Hematopoietic multipotent progenitor cell treated with erythropoietin and hydrocortisone succinate and interleukin-3 and kit ligand, for 6 days (in vitro differentiated cells): Measurements from ENCODE around the gene BMPR1B.

Experiments
- DNase-seq: peaks from one replicate; pipeline ENCODE4 v3.0.0-alpha.2; 2015

Gene BMPR1B

DNA sequence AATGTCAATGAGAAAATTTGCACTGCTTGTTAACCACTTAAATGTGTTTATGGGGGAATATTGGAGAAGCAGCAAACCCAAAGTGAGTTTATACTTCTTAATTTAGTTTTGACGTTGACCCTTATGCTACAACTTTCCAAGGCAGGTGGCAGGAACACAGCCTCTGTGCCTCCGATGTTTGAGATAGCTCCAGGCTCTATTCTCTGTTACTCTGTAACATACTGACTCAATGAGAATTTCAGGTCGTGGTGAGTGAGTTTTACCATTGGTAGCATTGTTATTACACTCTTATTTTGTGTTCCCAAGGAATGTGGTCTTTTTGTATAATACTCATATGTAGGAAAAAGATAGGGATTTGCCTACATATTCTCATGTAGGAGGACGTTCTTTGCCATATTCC lies 210.7 kb downstream of the BMPR1B start:
- no peak for DNase-seq

DNA sequence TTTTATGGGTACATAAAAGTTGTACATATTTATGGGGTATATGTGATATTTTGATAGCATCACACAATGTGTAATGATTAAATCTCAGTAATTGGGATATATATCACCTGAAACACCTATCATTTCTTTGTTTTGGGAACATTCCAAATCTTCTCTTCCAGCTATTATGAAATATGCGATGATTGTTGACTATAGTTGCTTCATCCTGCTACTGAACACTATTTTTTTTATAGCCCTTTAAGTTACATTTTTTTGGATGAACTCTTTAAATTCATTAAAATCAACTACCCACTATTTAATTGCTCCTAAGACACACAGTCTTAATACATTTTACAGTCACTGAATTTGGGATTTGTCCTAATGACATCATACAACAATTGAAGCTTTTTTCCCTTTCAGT lies 212.9 kb downstream of the BMPR1B start:
- DNase-seq: no peak

DNA sequence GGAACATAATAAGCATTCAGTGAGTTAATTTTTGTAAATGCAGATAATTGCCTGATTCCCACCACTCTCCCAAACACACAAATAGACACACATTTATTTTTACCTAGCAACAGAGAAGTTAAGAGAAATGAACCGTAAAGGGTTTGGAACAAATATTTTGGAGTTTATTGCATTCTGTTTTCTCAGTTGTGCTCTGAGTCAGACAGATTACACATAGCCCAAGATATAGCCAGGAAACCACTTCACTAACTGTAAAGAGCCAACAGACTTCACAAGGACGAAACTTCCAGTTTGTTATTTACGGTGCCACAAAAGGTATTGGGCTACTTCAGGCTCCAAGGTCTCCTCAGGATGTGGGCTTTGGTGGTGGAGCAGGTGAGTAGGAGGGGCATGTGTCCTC lies 217.0 kb downstream of the BMPR1B start:
- no peak for DNase-seq

DNA sequence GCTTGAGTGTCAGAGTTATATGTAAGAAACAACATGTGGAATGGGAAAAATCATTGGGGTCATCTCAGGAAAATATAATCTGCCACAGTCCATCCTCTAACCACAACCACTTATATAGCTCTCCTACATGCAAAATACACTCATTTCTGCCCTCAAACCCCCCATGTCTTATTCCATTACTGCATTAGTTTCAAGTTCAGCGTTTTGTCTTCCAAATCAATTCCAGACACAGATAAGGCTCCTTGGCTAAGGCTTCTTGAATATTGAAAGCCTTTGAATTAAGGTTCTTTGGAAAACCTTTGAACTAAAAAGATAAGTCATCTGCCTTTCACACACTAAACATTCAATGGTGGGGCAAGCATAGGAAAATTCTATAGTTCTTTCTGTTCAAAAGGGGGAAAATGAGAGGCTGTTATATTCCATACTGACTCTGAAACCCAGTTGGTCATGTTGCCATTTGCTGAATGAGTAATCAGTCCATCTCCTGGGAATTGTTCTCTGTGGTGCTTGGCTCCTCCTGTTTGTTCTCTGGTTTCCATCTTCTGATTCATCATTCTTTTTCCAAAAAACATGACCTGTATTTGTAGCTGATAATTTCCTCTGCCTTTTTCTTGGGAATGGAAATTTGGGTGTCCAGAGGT lies 218.7 kb downstream of the BMPR1B start:
- no peak for DNase-seq

DNA sequence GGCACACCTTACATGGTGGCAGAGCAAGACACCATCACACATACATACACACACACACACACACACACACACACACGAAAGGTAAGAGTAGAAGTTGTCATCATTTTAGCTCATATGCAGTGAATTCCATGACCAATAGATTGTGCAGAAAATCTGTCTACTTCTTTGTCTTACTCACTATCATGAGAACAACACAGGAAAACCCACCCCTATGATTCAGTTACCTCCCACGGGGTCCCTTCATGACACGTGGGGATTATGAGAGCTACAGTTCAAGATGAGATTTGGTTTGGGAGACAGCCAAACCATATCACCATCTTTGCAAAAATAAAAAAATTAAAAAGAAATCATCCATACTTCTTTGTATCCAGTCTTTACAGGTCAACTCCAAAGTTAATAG lies 221.1 kb downstream of the BMPR1B start:
- no peak for DNase-seq

DNA sequence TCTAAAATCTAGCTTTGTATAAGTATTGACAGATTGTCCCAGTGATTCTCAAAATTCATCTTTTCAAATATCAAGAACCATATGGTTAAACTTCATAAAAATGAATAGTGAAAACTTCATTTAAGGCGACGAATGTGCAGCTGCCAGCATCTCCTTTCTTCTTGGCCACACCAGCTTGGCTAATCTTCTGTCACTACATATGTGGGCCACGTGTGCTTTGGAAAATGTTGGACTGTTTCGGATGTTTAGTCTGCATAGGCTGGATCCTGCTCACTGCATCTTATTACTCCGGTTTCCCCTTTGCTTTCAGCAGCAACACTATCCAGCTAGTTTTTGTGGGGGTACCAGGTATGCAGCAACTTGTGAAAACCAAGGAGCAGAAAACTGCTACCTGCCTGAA lies 221.9 kb downstream of the BMPR1B start:
- no peak for DNase-seq

DNA sequence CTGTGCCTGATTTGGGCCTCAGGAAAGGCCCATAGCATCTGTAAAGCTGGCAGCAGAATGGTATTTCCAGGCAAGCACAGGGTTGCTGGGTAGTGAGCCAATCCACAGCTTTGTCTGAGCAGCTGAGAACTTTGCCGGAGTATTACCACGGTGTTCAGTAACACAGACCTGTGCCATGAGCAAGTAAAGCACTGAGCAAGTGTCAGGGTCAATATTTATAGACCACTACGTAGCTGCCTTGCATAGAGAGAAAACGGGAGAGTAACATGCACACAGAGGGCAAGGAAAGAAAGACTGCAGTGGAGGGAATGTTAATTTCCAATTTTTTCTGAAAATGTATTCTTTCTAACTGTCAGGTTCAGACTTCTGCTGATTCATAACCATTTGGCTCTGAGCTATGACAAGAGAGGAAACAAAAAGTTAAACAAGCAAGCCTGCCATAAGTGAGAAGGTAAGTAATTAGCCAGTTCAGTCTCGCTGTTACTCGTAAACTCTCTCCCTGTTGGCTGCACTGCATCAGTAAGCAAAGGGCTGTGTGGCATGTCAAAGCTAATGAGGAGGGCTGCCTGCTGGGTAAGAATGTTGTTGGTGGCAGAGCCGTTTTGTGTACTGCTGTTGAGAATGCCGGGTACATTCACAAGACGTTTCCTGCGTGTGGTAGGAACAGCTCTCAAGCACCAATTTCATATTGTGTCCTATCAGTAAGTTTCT lies 238.1 kb downstream of the BMPR1B start:
- DNase-seq: peak; percentile 20

DNA sequence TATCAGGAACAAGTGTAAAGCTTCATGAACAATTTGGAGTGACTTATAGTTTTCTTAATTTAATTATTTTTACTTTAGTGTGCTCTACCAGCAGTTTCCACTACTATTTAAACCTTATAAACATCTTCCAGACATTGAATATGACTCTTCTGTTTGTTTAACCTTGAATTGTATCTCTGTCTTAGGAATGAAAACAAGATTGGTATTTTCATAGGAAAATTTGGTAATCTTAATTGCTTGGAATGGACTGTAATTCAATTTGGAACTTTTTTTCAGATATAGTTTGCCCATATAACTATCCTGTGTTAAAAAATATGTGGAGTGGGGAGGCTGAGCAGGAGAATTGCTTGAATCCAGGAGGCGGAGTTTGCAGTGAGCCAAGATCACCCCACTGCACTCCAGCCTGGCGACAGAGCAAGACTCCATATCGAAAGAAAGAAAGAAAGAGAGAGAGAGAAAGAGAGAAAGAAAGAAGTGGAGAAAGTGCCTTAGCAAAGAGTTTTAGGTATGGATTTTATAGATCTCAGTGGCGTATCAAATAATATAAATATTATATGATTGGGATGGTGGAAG lies 242.4 kb downstream of the BMPR1B start:
- no peak for DNase-seq

DNA sequence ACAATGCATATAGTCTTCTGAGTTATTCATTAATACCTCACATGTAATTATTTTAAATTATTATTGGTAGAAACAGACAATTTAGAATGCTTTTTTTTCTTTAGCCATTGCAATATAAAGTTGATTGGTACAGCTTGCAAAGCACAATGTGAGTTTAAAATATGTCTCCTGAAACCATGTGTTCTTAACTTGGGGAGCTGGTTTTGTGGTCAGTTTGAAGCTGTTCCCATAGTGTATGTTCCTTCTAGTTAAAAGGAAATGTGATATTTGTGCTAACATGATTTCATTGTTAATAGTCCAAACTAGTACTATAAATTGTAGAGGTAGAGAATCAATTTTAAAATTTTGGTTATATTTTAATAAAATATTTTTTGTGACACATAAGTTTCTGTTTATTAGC lies 247.2 kb downstream of the BMPR1B start:
- DNase-seq: no peak

DNA sequence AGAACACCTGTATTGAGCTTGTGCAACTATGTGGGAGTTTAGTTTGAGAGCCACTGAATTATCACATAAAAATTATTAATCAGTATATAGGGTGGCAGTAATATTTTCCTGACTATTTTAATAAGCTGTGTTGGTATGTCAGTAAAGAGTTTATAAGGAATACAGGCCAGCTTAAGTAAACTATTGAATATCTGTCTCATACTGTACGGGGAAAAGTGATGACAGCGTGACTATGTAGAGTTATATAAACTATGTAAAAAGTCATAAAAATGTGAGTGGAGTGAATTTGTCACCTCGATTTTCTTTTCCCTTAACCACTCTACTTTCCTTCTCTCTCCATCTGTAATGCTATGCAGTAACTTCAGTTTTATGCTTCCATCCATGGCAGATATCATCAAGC lies 250.2 kb downstream of the BMPR1B start:
- DNase-seq: no peak

DNA sequence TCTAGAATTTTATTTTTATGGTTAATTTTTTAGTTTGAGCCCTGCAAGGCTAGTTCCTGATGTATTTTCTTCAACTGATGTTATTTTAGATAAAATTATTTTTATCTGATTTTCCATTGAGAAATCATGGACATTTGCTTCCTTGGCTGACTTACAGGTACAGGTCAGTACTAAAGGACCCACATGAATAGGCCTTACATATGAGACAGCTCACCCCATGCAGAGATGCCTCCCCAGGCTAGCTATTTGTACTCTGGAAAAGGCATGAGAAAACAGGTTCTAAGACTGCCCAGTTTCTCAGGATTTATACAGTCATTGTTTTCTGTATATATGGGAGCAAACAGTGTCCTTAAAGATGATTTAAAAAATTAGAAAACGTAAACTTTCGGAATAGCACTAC lies 255.5 kb downstream of the BMPR1B start:
- no peak for DNase-seq

DNA sequence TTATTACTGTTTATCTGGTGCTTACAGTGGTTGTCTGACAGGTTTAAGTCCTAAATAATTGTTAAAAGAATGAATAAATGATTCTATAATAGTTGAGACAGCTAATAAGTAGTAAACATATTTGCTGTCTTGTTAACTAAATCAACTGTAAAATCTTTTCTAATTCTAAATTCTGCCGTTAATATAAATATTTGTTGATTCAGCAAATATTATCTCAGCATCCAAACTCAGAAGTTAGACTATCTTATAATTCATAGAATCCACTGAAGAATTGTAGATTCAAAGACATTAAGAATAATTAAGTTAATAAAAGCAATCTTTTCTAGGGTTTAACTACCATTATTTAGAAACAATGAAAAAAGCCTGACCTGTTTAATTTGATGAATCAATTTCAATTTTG lies 256.3 kb downstream of the BMPR1B start:
- no peak for DNase-seq

DNA sequence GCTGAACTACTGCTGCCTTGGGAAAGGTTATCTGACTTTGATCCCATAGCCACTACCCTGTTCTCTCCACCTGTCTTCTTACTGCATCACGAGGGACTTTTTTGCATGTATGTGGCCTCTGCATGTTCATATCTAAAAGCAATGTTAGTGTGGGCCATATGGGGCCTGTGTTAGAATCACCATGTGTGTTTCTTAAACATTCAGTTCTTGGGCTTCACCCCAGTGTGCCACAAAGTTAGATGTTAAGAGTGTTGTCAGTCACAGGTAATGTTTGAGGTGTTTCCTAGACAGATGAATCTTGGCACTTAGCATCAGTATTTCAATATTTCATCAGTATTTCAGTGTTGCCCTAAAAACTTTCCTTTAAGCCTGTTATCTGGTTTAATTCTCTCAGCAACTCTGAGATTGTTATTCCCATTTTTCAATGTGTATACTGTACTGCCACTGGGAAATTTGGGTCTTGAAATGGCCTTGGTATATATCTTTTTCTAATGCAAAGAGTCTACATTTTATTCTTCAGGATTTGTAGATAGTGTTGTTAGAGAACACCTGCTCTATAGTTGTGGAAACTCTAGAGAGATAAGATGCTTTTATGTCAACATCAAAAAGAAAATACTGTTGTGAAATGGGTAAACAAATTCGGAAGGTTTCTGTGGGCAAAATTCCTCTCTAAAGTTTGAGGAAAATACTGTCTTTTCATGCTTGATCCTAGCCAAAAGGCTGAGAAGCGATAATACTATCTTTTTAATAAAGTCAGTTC lies 259.7 kb downstream of the BMPR1B start:
- DNase-seq: no peak

DNA sequence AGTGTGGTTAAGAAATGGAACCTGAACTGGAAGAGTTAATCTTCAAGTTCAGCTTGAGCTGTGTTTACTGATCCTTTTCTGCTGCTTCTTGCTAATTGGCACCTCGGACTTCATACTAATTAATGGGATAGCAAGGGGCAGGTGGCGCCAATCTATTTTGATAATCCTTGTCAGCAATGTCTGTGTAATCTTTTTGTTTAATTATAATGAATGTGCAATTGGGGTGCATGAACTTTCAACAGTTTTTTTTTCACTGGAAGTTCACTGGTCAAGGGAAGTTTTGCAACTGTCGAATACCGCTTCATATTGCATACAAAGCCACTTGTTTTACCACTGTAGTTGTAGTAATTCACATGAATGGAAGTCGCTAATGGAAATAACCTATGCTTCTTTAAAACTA lies 261.0 kb downstream of the BMPR1B start:
- no peak for DNase-seq

DNA sequence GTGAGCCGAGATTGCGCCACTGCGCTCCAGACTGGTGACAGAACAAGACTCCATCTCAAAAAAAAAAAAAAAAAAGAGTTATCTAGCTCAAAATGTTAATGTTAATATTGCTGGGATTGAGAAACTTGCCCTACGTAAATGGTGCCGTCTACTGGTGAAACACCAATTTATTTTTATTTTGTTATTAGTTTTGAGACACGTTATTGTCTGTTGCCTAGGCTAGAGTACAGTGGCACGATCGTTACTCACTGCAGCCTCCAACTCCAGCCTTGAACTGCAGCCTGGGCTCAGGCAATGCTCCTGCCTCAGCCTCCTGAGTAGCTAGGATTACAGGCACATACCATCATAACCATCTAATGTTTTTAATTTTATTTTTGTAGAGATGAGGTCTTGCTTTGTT lies 262.8 kb downstream of the BMPR1B start:
- DNase-seq: no peak

DNA sequence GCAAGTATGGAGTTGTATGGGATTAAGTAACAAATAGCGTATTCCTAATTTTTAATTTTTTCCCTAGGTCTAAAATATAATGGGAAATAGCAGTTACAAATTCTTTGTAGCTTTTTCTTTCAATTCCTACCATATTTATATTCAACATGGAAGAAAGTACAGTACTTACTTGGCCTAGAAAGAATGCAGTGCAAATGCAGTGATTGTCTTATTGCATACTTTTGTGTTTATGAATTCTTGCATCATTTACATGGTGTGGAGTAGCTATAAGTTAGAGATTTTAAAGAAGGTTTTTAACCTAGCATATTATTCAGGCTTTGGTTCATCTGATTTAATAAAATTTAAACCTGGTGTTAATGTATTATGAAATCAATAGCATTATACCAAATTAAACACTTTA lies 263.3 kb downstream of the BMPR1B start:
- DNase-seq: no peak

DNA sequence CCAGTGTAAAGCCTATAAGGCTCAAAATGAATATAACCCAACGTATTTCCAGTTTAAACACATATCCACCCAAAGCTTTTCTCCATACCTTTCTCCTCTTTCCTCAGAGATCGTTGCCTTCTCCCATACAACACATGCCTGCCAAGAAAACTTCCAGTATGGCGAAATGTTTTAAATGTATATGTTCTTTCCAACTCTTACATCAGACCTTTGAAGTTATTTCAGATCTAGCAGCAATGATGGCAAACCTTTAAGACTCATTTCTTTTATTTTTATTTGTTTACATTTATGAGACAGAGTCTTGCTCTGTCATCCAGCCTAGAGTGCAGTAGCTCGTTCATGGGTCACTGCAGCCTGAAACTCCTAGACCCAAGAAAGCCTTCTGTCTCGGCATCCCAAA lies 265.4 kb downstream of the BMPR1B start:
- no peak for DNase-seq

DNA sequence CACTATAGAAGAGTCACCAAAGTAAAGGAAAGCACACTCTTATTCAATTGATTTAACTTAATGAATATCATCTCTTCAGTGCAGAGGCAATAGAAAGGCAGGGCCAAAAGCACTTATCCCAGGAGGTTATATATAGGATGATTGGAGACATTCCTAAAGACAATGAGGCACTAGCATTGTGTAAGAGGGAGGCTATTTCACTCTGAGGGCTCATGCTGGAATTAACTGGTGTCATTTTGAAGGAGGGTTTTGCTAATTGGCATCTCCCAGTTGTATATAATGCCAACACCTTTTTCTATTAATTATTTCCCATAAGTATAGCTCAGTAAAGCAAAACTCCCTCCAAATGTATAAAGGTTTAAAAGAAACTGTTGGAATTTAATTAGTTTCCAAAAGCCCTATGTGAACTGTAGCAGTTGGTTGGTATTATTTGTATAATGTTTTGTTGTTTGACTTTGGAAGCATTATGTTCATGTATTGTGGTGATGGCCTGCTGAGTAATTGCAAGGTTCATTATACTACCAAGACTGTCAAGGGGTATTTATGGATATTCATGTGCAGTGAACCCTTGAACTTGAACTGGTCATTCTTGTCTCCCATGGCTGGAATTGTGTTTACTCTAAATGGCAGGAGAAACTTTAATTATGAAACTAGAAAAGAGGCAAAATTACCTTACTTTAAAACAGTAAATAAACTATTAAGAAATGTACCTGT lies 270.3 kb downstream of the BMPR1B start:
- no peak for DNase-seq

DNA sequence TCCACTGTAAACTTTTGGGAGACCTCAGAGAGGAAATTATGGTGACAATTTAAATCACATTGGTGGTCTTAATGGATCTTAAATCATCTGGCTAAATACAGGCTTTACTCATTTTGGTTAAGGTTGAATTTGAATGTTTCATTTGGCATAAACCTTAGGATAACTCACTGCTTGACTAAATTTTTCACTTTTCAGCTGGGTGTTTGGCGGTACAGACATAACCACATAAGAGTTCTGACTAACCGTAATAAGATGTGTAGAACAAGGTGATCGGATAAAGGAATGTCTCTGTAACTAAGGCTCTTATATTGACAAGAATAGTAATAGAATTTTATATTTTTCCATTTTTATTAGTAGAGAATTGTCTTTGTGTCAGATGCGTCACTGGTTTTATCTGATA lies 281.0 kb downstream of the BMPR1B start:
- DNase-seq: no peak

DNA sequence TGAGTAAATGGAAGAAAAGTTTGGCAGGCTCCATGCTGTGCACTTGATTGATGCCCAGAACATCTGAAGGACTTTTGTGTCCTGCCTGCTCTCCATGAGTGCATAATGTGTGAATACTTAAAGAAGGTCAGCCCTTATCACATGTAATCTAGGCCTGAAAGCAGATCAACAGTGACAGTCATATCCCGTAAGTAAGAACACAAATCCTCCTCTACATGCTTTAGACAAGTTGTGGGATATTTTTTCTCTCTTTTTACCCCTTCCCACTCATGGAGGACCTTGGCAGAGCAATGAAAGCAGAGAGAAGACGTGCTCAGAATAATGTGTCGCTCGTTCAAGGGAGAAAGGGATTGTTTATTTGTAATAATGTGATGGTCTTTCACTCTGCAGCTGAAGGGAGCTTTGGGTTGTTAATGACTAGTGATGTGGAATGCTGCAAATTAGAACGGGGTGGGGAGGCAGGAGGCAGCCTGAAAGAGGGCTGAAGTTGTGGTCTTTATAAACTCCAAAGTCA lies 286.6 kb downstream of the BMPR1B start:
- DNase-seq: no peak

DNA sequence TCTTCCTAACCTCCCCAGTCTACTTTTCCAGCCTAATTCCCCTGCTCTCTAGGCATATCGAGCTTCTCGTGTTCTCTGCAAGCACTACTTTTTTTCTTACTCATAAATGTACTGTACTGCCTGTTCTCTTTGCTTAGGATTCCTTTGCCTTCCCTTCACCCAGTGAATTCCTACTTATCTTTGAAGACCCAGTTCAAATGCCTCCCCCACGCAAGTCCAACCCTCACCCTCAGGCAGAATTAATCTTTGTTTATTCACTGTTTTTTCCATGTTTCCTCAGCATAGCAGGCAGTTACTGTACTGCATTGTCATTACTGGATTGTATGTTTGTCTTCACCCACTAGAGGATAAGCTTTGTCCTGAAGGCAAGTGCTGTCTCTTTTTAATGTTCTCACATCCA lies 287.7 kb downstream of the BMPR1B start:
- DNase-seq: no peak

DNA sequence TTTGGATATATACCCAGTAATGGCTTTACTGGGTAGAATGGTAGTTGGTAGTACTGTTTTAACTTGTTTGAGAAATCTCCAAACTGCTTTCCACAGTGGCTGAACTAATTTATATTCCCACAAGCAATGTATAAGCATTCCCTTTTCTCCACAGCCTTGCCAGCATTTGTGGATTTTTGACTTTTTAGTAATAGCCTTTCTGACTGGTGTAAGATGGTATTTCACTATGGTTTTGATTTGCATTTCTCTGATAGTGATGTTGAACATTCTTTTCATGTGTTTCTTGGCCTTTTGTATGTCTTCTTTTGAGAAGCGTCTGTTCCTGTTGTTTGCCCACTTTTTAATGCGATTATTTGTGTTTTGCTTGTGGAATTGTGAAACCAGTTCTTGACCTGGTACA lies 290.5 kb downstream of the BMPR1B start:
- DNase-seq: no peak
